NCI-H1048 (cell line): ENCODE data around the gene NADSYN1.
"Not testable (repeated sequence)": the region's sequence is repeated elsewhere in the genome, so short reads cannot be mapped to it uniquely, and the experiment has no call there.

Source experiments
- DNase-seq: peaks from one replicate; lab custom pipeline; 2025; lab: John Stamatoyannopoulos, UW

The NADSYN1 gene

DNA sequence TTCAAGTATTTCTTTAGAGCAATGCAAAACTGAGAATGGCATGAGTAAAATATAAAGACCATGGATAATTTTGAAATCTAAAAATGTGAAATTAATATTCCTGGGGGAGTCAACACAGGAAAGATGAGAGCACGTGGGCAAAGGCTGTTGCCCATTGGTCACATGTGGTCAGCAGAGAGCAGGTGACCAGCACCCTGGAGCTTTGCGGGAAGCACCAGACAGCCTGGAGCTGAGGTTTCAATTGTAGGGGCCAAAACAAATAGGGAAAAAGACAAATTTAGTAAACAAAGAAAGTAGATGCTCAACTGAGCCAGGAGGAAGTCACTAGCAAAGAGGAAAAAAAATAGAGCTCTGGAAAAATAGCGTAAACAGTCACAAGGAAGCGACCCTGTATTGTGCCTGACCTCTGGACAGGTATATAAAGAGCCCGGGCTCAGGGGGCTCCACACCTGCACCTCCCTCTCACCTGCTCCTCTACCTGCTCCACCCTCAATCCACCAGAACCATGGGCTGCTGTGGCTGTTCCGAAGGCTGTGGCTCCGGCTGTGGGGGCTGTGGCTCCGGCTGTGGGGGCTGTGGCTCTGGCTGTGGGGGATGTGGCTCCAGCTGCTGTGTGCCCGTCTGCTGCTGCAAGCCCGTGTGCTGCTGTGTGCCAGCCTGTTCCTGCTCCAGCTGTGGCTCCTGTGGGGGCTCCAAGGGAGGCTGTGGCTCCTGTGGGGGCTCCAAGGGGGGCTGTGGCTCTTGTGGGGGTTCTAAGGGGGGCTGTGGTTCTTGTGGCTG lies 74.0 kb downstream of the NADSYN1 start, which contains the start of gene KRTAP5-7:
TSS of gene KRTAP5-7 (plus strand) at position 472 of the 780 bp plus-strand sequence. CDS start at position 506, 34 bp downstream.
- DNase-seq = not testable (repeated sequence)

DNA sequence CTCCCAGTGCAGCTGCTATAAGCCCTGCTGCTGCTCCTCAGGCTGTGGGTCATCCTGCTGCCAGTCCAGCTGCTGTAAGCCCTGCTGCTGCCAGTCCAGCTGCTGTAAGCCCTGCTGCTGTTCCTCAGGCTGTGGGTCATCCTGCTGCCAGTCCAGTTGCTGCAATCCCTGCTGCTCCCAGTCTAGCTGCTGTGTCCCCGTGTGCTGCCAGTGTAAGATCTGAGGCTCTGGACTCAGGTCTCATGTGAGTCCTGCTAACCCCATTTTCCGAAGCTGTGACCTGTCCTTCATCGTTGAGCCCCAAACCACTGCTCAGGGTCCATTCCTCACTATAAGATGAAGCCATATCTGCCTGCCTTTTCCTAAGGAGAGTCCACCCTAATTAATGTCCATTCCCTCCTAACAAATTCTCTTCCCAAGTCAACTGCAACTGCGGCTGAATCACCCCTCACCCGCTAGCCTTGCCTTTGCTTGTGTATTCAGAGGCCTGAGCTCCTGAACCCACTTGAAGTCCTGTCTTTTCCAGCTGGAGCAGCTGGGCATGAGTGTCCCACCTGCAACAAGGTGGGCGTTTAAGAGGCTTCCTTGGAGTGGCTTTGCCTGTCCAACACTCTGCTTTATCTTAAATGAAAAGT lies 74.7 kb downstream of the NADSYN1 start:
- no peak for DNase-seq

DNA sequence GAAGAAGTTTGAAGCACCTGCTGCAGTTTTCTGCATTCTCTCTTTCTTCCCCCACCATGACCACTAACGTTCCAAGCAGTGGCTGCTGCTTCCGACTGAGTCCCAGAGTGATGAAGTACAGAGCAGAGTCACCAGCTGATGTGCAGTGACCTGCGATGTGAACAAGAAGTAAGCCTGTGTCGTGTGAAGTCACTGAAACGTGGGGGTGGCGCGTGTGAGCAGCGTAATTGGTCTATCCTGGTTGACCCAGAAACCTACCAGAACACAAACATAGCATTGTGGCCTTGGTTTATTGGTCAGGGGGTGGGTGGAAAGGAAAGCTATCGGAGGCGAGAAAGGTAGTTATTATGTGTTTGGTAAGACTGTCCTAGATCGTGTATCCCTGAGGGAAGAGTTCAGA lies 77.6 kb downstream of the NADSYN1 start:
- DNase-seq = no peak

DNA sequence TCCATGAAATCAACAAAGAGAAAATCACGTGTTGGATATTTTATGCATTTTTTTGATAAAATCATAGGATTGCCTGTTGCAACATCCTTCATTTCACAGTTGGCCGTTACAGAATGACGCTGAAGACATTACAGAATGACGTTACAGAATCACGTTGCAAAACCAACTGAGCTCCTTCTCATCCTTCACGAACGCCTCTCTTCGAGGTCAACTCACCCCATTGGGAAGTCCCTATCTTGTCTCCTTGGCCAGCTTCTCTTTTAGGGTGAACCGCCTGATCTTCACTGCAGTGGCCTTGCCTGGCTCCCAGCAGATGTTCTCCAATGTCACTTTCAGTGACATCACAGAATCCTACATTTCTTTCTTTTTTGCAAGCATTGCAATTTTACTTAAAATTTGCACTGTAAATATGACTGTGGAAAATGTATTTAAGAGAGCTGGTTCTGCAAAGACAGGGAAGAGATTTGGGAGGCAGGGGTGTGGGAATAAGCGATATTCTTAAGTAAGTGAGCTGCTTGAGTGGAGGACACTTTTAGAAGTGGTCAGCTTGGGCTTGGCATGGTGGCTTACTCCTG lies 79.1 kb downstream of the NADSYN1 start:
- DNase-seq = no peak

DNA sequence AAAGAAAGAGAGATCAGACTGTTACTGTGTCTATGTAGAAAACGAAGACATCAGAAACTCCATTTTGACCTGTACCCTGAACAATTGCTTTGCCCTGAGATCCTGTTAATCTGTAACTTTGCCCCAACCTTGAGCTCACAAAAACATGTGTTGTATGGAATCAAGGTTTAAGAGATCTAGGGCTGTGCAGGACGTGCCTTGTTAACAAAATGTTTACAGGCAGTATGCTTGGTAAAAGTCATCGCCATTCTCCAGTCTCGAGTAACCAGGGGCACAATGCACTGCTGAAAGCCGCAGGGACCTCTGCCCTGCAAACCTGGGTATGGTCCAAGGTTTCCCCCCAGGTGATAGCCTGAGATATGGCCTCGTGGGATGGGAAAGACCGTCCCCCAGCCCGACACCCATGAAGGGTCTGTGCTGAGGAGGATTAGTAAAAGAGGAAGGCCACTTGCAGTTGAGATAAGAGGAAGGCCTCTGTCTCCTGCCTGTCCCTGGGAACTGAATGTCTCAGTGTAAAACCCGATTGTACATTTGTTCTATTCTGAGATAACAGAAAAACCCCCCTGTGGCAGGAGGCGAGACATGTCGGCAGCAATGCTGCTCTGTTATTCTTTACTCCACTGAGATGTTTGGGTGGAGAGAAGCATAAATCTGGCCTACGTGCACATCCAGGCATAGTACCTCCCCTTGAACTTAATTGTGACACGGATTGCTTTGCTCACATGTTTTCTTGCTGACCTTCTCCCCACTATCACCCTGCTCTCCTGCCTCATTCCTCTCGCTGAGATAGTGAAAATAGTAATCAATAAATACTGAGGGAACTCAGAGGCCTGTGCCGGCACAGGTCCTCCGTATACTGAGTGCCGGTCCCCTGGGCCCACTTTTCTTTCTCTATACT lies 82.0 kb downstream of the NADSYN1 start:
- not testable (repeated sequence) for DNase-seq

DNA sequence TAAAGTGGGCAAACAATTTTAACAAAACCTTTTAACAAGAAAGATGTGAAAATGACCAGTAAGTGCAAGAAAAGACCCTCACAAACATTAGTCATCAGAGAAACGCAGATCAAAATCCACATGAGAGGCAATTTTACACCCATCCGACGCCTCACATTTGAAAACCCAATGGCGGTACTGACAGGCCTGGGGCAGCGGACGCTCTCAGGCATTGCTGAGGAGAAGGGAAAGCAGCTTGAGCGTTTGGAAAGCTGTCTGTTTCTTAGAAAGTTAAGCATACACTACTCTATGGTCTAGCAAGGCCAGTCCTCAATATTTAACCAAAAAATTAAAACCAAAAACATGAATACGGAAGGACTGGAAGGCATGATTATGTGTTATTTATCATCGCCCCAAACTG lies 82.8 kb downstream of the NADSYN1 start:
- no peak for DNase-seq

DNA sequence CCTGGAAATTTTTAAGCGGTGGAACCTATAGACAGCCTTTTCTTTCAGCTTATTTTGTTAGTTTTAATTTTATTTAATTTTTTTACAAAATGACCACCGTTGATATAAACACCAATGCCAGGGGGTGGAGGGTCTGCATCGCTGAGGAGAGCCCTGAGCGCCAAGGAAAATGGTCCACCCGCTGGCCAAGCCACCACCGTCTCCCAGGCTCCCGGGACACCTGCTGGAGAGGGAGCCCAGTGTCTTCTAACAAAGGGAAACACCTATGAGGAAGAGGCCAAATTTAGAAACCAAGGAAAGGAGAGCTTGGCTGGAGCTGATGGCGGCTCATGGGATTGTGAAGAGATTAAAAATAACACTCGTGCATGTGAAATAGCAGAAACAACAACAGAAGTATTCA lies 84.5 kb downstream of the NADSYN1 start:
- no peak for DNase-seq

DNA sequence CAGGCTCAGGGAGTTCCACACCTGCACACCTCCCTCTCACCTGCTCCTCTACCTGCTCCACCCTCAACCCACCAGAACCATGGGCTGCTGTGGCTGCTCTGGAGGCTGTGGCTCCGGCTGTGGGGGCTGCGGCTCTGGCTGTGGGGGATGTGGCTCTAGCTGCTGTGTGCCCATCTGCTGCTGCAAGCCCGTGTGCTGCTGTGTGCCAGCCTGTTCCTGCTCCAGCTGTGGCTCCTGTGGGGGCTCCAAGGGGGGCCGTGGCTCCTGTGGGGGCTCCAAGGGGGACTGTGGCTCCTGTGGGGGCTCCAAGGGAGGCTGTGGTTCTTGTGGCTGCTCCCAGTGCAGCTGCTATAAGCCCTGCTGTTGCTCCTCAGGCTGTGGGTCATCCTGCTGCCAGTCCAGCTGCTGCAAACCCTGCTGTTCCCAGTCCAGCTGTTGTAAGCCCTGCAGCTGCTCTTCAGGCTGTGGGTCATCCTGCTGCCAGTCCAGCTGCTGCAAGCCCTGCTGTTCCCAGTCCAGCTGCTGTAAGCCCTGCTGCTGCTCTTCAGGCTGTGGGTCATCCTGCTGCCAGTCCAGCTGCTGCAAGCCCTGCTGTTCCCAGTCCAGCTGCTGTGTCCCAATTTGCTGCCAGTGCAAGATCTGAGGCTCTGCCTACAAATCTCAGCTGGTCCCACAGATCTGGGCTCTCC lies 85.1 kb downstream of the NADSYN1 start, which contains the start of gene KRTAP5-8:
TSS of gene KRTAP5-8 (plus strand) at position 49 of the 689 bp plus-strand sequence. CDS start at position 80, 31 bp downstream.
- DNase-seq = not testable (repeated sequence)

DNA sequence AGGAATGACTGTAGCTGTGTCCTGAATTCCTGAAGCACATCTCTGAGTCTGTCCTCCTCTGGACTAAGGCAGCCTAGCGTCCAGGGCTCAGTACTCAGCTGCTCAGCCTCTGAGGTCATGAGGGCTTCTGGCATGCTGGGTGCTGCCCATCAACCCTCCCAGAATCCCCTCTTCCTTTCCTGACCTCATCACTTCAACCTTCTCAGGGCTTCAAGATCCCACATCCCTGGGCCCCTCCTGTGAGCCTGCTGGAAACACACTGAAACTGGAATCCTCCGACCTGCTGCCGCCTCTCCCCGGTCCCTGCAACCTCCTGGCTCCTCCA lies 85.6 kb downstream of the NADSYN1 start:
- DNase-seq = no peak

DNA sequence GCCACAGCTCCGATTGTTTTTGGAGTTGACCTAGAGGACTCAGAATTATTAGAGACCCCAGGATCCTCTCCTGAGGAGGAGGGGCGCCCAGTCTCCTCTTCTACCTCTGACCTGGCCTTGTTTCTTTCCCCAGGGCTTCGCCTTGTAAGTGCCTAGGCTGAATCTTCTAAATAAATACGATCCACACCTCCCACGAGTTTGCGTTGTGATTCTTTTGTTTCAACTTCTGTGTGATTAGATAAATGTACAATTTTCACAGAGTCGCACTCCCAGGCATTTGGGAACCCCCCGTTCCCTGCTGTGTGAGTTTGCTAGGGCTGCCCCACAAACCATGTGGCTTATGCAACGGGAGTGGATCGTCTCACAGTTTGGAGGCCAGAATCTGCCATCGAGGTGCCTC lies 86.0 kb downstream of the NADSYN1 start:
- DNase-seq = no peak

DNA sequence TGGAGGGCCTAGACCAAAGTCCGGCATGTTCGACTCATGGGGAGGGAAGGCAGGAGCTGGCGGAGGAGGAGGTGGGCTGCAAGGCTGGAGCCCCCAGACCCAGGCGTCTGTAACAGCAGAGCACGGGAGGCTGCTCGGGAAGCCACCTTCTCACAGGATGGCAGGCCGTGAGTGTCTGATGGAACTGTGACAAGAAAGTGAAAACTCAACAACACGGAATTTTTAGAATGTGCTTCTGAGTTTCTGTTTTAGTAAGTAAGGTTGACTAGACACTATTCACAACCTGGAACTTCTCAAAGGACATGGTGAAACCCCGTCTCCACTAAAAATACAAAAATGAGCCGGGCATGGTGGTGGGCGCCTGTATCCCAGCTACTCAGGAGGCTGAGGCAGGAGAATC lies 87.0 kb downstream of the NADSYN1 start:
- not testable (repeated sequence) for DNase-seq

DNA sequence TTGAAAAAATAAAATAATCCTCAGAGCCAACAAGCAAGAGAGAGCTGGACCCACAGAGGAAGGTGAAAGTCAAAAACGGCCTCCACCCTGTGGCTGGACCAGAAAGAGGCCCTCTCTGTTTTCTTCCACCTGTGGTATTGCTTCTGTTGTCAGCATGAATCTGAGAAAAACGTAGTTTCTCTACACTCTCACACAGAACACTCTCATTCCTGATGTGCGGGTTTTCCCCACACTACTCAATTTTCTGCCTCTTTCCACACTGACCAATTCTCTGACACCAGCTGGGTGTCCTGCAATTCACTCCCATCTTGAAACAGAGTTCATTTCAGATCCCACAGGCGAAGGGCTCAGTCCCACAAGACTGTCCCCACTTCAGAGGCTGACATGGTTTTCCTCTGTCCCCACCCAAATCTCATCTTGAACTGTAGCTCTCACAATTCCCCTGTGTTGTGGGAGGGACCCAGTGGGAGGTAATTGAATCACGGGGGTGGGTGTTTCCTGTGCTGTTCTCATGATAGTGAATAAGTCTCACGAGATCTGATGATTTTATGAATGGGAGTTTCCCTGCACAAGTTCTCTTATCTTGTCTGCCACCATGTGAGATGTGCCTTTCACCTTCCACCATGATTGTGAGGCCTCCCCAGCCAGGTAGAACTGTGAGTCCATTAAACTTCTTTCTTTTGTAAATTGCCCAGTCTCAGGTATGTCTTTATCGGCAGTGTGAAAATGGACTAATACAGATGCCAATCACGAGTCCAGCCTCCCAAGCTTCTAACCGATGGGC lies 87.7 kb downstream of the NADSYN1 start:
- DNase-seq = not testable (repeated sequence)

DNA sequence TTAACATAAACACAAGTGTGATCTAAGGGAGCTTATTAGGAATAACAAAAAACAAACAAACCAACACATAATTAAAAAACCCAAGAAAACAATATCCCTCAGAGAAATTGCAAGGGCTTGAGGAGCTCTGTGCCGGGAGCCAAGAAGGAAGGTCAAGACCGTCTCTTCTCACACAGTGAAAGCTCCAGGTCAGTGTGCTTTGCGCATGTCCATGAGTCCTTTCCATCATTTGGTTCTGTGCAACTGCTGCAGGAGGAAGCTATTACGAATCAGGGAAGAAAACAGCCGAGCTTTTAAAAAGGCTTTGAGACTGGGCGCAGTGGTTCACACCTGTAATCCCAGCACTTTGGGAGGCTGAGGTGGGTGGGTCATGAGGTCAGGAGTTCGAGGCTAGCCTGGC lies 89.4 kb downstream of the NADSYN1 start:
- DNase-seq = no peak

DNA sequence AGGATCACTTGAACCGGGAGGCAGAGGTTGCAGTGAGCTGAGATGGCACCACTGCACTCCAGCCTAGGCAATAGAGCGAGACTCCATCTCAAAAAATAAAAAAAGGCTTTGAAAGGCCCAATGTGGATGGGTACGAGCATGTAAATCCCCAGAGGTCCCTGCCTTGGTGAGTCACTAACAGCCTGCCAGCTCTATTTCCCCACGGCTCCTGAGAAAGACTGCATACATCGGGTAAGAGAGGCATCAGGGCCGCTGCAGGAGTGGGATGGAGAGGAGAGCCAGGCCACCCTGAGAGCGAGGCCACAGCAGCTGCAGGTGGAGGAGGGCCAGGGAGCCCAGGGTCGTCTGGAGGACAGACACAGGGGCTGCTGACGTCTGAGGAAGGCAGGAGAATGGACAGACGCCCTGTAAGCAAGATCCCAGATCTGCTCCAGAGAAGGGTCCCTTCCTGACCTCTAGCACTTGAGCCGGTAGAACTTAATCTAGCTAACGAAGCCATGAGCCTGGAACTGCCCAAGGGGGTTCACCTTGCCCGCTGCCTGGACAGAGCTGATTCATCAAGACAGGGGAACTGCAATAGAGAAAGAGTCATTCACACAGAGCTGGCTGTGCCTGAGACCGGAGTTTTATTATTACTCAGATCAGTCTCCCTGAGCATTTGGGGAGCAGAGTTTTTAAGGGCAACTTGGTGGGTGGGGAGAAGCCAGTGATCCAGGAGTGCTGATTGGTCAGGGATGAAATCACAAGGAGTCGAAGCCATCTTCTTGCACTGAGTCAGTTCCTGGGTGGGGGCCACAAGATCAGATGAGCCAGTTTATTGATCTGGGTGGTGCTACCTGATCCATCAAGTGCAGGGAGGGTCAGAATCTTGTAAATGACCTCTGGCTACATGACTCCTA lies 90.1 kb downstream of the NADSYN1 start:
- DNase-seq = no peak

DNA sequence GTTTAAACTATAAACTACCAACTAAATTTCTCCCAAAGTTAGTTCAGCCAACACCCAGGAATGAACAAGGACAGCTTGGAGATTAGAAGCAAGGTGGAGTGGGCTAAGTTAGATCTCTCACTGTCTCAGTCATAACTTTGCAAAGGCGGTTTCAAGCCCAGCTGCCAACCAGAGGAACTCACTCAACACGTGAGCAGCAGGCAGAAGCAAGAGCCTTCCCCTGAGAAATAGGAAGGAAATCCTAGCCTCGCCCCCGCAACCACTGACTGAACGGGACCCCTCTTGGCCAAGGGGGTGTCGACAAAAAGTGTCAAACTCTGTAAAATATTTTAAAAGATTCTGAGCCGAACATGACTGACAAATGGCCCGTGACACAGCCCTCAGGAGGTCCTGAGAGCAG lies 90.9 kb downstream of the NADSYN1 start:
- DNase-seq = no peak

DNA sequence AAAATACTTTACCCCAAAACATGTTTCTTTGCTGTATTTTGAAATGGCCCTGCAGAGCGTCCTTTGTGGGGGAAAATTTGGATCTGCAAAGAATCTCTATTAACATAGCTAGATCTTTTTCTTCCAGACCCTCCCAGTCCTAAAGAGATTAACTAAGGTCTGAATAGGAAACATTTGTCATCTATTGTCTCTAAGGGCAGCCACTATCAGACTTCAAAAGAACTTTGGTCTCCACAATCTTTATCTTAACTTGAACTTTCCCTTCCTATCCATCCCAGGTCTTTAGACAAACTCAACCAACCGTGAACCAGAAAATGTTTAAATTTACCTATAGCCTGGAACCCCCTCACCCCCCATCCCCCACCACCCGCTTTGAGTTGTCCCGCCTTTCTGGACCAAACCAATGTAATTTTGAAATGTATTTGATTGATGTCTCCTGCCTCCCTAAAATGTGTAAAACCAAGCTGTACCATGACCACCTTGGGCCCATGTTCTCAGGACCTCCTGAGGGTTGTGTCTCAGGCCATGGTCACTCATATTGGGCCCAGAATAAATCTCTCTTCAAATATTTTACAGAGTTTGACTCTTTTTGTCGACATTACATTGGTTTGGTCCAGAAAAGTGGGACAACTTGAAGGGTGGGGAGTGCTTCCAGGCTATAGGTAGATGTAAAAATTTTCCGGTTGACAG lies 91.7 kb downstream of the NADSYN1 start:
- DNase-seq = no peak

DNA sequence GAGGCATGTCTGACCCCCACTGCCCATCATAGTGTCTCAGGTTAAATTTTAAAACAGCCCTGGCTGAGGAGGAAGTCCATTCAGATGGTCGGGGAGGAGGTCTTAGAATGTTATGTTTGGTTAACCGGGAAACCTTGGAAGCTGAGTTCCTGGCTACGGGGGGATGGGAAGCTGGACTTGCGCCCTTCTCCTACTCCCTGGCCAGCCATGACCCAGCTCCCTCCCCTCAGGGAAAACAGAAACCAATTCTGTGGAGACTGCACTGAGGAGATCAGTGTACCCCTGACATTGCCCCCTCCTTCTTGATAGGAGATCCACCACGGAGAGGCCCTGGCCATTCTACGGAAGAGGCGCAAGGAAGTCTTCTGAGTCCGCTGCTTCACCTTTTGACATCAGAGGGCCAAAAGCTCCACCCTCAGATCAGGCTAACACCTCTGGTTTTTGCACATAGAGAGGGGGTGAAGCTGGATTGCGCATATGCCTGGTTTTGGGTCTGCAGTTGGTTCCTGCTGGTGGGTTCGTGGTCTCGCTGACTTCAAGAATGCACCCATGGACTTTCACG lies 92.5 kb downstream of the NADSYN1 start:
- no peak for DNase-seq

DNA sequence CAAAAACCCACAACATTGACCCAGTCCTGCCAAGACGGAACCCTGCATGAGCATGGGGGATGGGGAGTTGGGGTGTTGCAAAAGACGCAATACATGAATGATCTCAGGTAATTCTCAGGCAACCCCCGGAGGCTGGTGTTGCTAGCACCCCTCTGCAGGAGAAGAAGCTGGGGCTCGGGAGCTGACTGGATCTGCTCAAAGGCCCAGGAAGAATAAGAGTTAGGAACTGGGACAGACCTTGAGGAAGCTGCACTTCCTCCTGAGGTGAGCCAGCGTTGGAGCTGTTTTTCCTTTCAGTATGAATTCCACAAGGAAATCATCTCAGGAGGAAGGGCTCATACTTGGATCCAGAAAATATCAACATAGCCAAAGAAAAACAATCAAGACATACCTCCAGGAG lies 95.1 kb downstream of the NADSYN1 start, which contains the start of gene KRTAP5-9:
TSS of gene KRTAP5-9 (plus strand) at position 301 of the 400 bp plus-strand sequence. CDS start 238 bp downstream, outside the sequence.
- no peak for DNase-seq
